ENCODE measurements around the gene DCDC1.

The DCDC1 gene

GRCh38 chr11:30921811-30922210 is 447.7 kb downstream of the DCDC1 start:
- TF ChIP-seq CTCF (conservative IDR thresholded peaks at IDR 0.05; ENCODE audit: low read depth, low read length): no peak
- H3K4me3 ChIP-seq (ENCODE audit: low read depth, low read length): no peak overlapping the region
- DNase-seq (ENCODE audit: low read depth): no peak

- H3K4me3 ChIP-seq (ENCODE audit: low read depth, low read length): no peak overlapping the region
- peak; percentile 2 for DNase-seq (ENCODE audit: low read depth)
- TF ChIP-seq CTCF (conservative IDR thresholded peaks at IDR 0.05; ENCODE audit: low read depth, low read length): no peak
Measured at GRCh38 chr11:30919389-30920152, 450.0 kb downstream of the DCDC1 start.

- H3K4me3 ChIP-seq (ENCODE audit: low read depth, low read length): no peak overlapping the region
- TF ChIP-seq CTCF (conservative IDR thresholded peaks at IDR 0.05; ENCODE audit: low read depth, low read length): peak; percentile 65
- peak; percentile 72 for DNase-seq (ENCODE audit: low read depth)
Measured at GRCh38 chr11:30917859-30918478, 451.6 kb downstream of the DCDC1 start.

- DNase-seq (ENCODE audit: low read depth): no peak
- no peak for TF ChIP-seq CTCF (conservative IDR thresholded peaks at IDR 0.05; ENCODE audit: low read depth, low read length)
- H3K4me3 ChIP-seq (ENCODE audit: low read depth, low read length): no peak overlapping the region
Measured at GRCh38 chr11:30917266-30917665, 452.3 kb downstream of the DCDC1 start.

- TF ChIP-seq CTCF (conservative IDR thresholded peaks at IDR 0.05; ENCODE audit: low read depth, low read length): no peak
- no peak for DNase-seq (ENCODE audit: low read depth)
- no peak overlapping the region for H3K4me3 ChIP-seq (ENCODE audit: low read depth, low read length)
Measured at GRCh38 chr11:30916764-30917163, 452.8 kb downstream of the DCDC1 start.

GRCh38 chr11:30914143-30914762 is 455.3 kb downstream of the DCDC1 start:
- peak; percentile 91 for TF ChIP-seq CTCF (conservative IDR thresholded peaks at IDR 0.05; ENCODE audit: low read depth, low read length)
- DNase-seq (ENCODE audit: low read depth): peak; percentile 79
- H3K4me3 ChIP-seq (ENCODE audit: low read depth, low read length): no peak overlapping the region

All from choroid plexus epithelial cell (primary cell).